ENCODE measurements around the gene NR4A2. TPM values are rescaled to one million over a fixed set of nuclear protein-coding genes. Genes with fewer than 3 reads are reported as not detected.

The NR4A2 gene
- total RNA-seq, 1 experiment from 2014 or later = not detected

GRCh38 chr2:156342254-156343095 lies 10.0 kb upstream of the NR4A2 start:
- DNase-seq = peak; percentile 95
- Histone ChIP-seq H3K36me3 (no peaks in the 10 kb centered on the region), H3K4me3 (peak overlapping the region; percentile 99), H3K27me3 (no peaks in the 10 kb centered on the region), H3K9me3 (no peaks in the 10 kb centered on the region)

DNA sequence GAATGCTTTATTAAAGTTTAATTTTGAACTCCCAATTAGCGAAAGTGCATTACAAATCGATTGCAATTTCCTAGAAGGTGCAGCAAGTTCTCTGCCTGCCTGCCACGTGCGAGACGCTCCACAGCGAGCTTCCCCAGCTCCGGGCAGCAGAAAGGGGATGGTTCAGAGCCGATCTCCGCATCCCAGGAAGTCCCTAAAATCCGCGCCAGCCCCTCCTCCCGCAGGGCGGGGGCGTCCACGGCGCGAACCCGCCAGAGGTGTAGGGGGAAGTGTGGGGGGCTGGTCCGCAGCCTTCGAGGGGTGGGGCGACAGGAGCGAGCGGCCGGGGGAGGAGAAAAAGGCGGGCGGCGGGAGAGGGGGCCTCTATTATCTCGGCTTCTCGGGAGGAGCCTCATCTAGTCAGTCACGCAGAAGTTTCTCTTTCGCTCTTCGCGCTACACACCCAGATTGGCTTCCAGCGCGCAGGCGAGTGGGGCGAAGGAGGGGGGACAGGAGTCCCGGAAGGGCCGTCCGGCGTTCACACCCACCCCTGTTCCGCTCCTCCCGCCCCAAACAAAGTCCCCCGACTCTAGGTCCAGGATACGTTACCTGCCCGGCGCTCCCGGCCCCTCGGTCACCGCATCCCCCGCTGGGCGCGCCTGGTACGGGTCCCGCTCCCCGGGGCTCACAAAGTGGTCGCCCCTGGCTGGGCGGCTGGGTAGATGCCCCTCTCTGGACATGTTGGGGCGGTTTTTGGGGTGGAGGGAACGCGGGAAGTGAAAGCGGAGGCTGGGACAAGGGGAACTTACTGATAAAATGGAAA lies 9.1 kb upstream of the NR4A2 start:
- peak; percentile 96 for DNase-seq
- no peaks in the 10 kb centered on the region for H3K27me3 ChIP-seq
- H3K4me3 ChIP-seq = peak overlapping the region; percentile 99
- no peaks in the 10 kb centered on the region for H3K36me3 ChIP-seq
- no peaks in the 10 kb centered on the region for H3K9me3 ChIP-seq

DNA sequence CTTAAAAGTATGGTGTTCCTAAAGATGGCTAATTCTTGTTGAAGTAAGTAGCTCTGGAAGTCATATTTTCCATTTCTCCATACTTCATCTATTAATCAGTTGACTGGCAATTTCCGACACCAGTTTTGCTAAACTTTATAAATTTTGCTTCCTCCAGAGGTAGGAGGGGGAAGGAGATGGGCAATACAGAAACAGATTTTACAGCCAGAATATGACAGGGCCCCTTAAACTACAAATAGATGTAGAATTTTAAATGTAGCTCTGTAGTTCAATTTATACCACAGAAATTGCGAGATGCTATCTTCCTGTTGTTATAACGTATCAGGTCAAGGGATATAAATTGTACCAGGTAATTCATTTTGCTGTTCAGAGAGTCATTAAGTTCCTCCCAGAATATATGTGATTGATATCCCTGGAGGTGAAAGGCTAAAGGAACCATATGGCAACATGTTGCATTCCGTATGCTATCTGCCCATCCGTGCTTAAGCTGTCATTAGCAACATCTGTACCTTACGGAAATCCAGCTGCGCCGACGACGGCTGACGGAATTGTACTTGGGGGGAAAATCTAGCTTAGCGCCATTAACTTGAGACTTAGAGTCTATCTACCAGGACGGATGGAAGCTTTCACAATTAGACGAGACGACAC lies 8.4 kb upstream of the NR4A2 start:
- peak; percentile 35 for DNase-seq
- Histone ChIP-seq H3K36me3 (no peaks in the 10 kb centered on the region), H3K4me3 (peak overlapping the region; percentile 99), H3K27me3 (no peaks in the 10 kb centered on the region), H3K9me3 (no peaks in the 10 kb centered on the region)

DNA sequence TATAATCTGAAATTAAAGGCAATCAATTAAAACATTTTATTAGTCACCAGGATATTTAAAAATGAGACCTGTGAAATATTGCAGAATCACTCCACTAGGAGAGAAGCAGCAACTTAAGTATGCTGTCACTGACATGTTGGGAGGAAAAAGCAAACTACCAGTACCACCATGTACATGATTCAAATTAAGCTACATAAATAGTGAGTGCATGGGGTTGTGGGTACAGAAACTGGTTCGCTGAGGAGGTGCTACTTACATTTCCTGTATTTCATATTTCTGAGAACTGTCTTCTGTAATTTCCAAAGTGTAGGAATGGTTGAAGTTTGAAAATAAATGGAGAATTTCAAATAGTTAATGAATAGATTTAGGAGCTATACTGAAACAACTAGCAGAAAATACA lies 7.9 kb upstream of the NR4A2 start:
- no peak for DNase-seq
- Histone ChIP-seq H3K4me3 (peak overlapping the region; percentile 99), H3K9me3 (no peaks in the 10 kb centered on the region), H3K27me3 (no peaks in the 10 kb centered on the region), H3K36me3 (no peaks in the 10 kb centered on the region)

GRCh38 chr2:156339865-156340264 lies 7.3 kb upstream of the NR4A2 start:
- H3K4me3 ChIP-seq = no peak overlapping the region
- DNase-seq = no peak
- no peaks in the 10 kb centered on the region for H3K27me3 ChIP-seq
- no peaks in the 10 kb centered on the region for H3K36me3 ChIP-seq
- H3K9me3 ChIP-seq = no peaks in the 10 kb centered on the region

DNA sequence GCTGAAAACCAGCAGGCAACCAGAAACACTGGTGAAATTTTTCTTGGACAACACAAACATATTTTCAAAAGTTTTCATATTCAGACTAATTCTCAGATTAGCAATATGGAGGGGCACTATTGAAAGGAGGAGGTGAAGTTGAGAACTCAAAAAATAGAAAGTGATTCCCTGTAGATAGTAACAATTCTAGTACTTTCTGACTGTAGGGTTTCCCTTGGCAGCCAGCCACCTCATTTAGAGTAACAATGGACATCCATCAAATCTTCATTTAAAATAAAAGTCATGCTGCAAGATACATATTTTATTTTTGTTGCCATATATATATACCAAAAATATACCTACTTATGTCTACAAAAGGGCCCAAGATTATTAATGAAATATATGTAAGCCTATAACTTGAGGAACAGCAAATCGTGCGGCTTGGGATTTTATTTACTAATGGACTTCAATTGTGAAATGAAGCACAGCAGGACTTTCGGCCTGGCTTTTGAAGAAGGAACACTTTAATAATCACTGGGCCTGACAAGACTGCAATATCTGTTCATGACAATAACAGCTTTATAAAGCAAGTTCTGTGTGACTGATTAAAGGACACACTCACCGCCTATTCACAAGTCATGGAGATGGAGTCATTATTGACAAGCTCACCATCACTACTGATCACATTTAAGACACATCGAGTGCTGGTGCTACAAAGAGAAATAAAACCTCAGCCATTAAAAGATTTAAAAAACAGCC lies 6.8 kb upstream of the NR4A2 start:
- no peak for DNase-seq
- Histone ChIP-seq H3K4me3 (no peak overlapping the region), H3K36me3 (no peaks in the 10 kb centered on the region)

GRCh38 chr2:156338578-156338977 lies 6.1 kb upstream of the NR4A2 start:
- DNase-seq = no peak
- H3K4me3 ChIP-seq = no peak overlapping the region
- H3K36me3 ChIP-seq = no peaks in the 10 kb centered on the region

More for the DNA sequence above, 6.8 kb upstream of the NR4A2 start:
- H3K27me3 ChIP-seq = no peaks in the 10 kb centered on the region
- no peaks in the 10 kb centered on the region for H3K9me3 ChIP-seq

GRCh38 chr2:156334496-156335478 lies 2.3 kb upstream of the NR4A2 start:
- H3K27me3 ChIP-seq = no peaks in the 10 kb centered on the region
- no peaks in the 10 kb centered on the region for H3K36me3 ChIP-seq
- H3K4me3 ChIP-seq = peak overlapping the region; percentile 72
- H3K9me3 ChIP-seq = no peaks in the 10 kb centered on the region
- peak; percentile 92 for DNase-seq

More at GRCh38 chr2:156338578-156338977, 6.1 kb upstream of the NR4A2 start:
- Histone ChIP-seq H3K9me3 (no peaks in the 10 kb centered on the region), H3K27me3 (no peaks in the 10 kb centered on the region)

DNA sequence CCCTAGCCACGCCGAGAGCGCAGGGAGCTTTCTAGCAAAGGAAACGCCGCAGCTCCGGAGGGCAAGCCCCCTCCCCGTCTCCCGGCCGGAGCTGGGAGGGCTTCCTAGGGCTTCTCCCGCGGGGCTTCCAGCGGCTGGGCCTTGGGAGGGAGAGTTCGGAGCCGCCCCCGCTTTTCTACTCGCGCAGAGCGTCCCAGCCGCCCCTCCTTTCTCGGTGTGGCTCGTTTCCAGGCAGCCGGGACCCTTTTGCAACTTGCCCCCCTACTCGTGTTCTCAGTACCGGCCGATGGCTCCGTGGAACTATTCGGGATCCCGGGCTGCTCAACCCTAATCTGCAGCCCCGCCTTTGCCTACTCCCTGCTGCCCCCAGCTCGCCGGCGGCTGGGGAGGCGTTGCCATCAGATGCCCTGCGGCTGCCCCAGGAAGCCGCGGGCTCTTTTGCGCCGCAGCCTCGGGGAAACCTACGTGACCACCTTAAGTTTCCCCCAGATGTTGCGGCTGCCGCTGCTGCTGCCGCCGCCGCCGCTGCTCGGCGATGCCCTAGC lies 1.5 kb upstream of the NR4A2 start:
- peak; percentile 68 for DNase-seq
- peak overlapping the region; percentile 72 for H3K4me3 ChIP-seq
- no peaks in the 10 kb centered on the region for H3K36me3 ChIP-seq
- no peaks in the 10 kb centered on the region for H3K27me3 ChIP-seq
- no peaks in the 10 kb centered on the region for H3K9me3 ChIP-seq

GRCh38 chr2:156333274-156333950 lies 891 bp upstream of the NR4A2 start:
- Histone ChIP-seq H3K4me3 (peak overlapping the region; percentile 72), H3K9me3 (no peaks in the 10 kb centered on the region), H3K36me3 (no peaks in the 10 kb centered on the region), H3K27me3 (no peaks in the 10 kb centered on the region)
- DNase-seq = no peak

GRCh38 chr2:156332284-156332533 lies 312 bp downstream of the NR4A2 start:
- no peaks in the 10 kb centered on the region for H3K9me3 ChIP-seq
- no peak for DNase-seq

GRCh38 chr2:156331572-156332283 lies 793 bp downstream of the NR4A2 start:
- H3K27me3 ChIP-seq = no peaks in the 10 kb centered on the region
- peak overlapping the region; percentile 72 for H3K4me3 ChIP-seq
- H3K36me3 ChIP-seq = no peaks in the 10 kb centered on the region
- peak; percentile 64 for DNase-seq
- H3K9me3 ChIP-seq = no peaks in the 10 kb centered on the region

More at GRCh38 chr2:156332284-156332533, 312 bp downstream of the NR4A2 start:
- no peaks in the 10 kb centered on the region for H3K27me3 ChIP-seq
- peak overlapping the region; percentile 72 for H3K4me3 ChIP-seq
- no peaks in the 10 kb centered on the region for H3K36me3 ChIP-seq

- H3K4me3 ChIP-seq = no peak overlapping the region
- DNase-seq = no peak
- no peaks in the 10 kb centered on the region for H3K9me3 ChIP-seq
- no peaks in the 10 kb centered on the region for H3K27me3 ChIP-seq
- no peaks in the 10 kb centered on the region for H3K36me3 ChIP-seq
Observed at GRCh38 chr2:156329927-156330726, 2.4 kb downstream of the NR4A2 start.

All from MG63 (cell line).